ENCODE measurements around the gene KCTD21.
A peak's percentile ranks its signal among the peaks of the same experiment; 100 is the strongest.

KCTD21 gene

DNA sequence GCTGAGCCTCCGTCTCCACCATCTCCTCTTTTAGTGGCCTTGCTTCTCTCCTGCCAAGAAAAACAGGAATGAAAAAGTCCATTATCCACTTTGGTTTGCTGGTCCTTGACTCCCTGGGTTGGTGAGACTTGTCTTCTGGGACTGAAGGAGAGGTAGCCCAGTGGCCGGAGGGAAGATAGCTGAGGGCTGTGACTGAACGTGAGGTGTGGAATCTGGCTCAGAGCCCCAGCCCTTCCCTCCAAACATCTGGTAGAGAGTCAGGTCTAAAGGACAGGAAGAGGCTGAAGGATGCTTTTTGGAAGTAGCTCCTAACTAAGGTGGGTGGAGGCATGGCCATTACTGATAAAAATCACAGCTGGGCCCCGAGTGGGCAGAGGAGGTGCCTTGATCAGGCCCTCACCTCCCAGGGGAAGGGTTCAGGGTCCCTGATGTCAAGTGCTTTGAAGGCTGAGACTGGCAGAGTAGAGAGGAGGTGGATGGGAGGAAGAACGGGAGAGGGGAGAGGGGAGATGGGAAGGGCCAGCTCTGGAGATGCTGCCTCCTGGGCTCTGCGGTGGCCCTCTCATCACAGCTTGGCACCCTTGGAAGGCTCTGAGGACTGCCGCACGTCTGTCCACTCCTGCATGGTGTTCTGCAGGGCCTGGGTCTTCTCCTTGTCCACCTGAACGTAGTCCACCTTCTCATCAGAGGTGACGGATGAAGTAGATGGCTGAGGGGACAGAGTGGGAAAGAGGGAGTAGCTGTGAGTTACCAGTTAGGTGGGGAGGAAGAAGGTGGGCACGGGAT, 30.5 kb upstream of the KCTD21 start:
- no peak for DNase-seq

DNA sequence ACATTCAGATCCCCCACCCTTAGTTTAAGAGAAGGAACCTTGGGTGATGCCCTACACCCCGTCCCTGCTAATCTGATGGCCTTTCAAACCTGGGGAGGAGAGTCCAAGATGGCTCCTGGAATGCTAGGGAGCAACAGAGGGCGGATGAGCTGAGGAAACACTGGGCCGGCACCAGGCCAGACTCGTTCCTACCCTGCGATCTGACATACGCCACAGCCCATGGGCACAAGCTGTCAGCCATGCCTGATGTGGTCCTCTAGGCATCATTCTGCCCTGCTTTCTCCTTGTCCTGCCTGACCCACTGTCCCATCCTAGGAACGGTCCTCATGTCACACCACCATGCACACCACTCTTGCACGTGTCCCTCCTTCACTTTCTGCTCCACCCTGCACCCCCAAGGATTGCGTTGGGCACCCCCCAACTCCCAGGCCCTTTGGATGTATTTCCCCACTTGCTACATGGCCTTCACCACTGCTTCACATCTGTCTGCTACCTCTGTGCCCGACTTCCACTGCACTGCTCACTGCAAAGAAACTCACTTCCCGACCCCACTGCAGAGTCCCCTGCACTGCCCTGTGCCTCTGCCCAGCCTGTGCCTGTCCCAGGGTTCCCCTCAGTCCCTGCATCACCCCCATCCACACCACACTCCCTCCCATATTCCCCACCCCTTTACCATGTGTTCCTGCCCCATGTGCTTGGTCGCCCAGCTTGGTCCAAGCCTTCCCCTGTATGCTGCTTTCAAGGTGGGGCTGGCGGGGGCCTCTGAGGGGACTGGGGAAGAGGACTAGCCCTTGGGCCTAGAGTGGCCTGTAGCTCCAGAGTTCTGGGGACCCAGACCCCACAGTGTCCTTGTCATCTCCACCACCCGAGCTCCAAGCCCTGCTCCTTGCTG, 29.5 kb upstream of the KCTD21 start:
- no peak for DNase-seq

DNA sequence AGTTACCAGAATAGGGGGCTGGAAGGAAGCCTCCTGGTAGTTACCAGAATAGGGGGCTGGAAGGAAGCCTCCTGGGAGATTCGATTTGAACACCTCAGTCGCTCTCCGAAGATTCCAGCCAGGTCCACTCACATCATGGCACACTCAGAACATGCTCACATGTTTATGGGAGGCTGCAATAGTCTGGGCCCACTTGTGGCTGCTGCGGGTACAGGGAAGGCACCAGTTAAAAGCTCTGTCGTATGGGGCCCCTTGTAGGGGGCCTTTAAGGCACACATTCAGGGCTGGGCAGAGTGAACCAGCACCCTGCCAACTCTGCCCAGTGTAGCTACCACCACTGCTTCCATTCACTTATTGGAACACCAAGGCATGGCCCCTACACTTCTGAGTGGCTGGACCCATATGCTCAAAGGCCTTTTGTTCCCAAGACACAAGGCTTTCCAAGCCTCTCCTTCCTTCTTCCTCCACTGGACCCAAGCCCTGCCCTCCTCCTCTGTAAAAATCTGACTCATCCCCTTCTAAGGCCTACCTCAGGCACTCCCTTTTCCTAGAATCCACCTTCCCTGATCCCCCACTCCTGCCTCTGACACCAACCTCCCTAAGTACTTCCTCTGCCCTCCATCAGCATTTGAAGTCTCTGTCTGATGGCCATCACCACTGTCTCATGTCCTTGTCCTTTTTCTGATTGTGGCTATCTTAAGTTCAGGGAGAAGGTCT, 28.3 kb upstream of the KCTD21 start:
- DNase-seq, result no peak

DNA sequence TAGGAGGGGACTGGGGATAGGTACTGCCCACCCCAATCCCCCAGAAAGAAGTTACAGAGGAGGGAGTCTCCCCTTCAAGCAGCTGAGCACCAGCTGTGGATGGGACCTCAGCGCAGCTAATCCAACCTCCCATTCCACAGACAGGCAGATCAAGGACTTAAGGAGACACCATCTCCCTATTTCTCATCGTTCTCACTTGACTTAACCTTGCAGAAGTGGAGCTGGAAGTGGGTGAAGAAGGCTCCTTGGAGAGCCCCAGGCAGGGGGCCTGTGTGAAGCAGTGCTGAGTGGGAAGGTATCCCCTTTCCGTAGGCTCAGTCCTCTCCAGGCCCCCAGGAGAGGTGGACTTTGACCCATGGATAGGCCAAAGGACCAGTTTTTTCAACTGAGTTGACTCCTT, 27.6 kb upstream of the KCTD21 start:
- no peak for DNase-seq

DNA sequence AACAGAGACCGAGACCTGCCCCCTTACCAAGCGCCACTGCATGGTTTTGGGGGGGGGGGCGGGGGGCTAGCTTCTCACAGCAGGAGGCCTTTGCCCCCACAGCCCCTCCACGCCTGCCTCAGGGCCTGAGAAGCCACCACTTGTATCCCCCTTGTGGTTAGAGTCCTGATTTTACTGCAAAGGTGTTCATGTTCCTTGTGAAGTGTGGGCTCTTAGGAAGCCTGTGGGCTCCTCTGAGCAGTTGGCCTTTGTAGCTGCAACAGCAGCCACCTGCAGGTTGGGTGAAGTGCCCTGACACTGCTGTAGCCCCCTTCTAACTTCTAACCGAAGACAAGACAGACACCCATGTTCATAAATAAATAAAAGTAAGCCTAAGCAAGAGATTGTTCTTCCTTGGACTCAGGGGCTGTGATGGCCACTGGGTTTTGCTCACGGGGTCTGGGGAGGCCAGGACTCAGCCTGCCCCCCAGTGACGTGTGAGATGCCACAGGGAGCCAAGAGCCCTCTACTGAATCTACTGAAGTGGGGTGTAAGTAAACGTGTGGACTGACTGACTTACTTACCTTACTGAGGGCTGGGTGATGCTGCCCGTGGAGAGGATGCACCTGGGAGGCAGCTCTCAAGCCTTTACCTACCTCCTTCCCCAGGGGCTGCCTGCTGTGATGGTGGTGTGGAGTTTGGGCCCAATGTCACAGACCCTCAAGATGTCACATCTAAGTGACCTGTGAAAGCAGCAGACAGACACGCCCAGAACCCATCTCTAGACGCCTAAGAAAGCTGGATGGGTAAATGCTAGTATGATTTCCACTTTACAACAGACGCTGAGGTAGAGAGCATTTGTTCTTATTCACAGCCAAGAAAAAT, 26.1 kb upstream of the KCTD21 start:
- no peak for DNase-seq

DNA sequence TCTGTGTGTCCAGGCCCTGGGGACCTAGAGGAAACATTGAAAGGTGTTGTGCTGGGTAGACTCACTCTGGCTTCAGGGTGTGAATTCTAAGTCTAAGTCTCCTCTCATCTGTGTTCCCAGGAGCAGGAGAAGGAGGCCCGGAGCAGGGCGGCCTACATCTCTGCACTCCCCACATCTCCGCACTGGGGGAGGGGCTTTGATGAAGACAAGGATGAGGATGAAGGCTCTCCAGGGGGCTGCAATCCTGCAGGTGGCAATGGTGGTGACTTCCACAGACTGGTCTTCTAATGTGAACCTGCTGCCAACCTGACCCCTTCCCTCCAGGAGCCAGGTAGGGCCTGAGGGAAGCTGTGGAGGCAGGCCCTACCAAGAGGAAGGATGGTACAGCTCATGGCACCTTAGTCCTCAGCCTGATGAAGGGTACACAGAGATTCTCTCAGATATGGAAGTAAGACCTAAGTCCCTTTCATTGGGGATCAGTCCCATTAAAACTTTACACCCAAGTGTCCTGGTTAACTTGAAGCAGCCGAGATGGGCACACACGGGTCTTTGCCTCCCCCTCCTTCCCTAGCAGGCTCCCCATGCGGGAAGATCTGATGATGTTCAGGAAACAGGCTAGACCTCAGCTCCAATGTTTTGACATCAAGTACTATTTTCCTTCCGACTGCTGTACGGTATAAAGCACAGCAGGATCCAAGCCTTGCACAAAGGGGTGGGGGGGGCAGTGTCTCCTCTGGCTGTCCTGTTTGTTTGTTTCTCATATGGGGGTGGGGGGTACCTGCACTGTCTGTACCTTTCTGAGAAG, 25.3 kb upstream of the KCTD21 start:
- DNase-seq, result no peak

DNA sequence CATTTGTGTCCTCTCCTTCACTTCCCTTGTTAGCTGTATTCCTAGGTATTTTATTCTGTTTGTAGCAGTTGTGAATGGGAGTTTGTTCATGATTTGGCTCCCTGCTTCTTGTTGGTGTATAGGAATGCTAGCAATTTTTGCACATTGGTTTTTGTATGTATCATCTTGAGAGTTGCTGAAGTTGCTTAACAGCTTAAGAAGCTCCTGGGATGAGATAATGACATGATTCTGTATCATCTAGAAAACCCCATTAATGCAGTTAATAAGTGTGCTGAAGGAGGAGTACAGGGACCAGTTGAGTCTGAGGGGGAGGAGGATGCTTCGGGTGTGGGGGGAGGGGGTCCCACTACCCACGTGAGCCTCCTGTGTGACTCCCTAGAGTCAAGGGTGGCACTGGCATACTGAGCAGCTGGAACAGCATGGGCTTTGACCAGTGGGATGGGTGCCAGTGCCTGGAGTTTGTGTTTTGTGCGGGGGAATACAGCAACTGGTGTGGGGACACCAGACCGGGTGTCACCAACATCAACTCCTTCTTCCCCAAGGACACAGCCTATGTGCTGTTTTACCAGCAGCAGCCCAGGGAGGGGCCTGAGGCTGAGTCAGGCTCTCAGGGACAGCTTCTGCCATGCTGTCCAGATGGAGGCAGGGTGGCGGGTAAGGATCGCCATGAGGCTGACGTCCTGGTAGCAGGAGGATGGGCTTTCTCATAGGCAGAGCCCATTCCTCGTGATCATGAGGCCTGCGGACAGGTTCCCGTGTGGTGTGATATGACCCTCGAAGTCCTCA, 24.4 kb upstream of the KCTD21 start:
- no peak for DNase-seq

DNA sequence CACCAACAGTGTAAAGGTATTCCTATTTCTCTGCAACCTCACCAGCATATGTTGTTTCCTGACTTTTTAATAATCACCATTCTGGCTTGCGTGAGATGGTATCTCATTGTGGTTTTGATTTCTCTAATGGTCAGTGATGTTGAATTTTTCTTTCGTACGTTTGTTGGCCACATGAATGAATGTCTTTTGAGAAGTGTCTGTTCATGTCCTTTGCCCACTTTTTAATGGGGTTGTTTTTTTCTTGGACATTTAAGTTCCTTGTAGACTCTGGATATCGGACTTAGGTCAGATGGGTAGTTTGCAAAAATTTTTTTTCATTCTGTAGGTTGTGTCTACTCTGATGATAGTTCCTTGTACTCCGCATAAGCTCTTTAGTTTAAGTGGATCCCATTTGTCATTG, 23.1 kb upstream of the KCTD21 start:
- no peak for DNase-seq

DNA sequence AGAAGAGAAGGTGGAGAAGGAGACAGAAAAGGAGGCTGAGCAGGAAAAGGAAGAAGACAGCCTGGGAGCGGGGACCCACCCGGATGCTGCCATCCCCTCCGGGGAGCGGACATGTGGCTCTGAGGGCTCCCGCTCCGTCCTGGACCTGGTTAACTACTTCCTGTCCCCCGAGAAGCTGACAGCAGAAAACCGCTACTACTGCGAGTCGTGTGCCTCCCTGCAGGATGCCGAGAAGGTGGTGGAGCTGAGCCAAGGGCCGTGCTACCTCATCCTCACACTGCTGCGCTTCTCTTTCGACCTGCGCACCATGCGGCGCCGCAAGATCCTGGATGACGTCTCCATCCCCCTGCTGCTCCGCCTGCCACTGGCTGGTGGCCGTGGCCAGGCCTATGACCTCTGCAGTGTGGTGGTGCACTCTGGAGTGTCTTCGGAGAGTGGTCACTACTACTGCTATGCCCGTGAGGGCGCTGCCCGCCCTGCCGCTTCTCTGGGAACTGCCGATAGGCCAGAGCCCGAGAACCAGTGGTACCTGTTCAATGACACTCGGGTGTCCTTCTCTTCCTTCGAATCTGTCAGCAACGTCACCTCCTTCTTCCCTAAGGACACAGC, 21.7 kb upstream of the KCTD21 start:
- DNase-seq, result no peak

DNA sequence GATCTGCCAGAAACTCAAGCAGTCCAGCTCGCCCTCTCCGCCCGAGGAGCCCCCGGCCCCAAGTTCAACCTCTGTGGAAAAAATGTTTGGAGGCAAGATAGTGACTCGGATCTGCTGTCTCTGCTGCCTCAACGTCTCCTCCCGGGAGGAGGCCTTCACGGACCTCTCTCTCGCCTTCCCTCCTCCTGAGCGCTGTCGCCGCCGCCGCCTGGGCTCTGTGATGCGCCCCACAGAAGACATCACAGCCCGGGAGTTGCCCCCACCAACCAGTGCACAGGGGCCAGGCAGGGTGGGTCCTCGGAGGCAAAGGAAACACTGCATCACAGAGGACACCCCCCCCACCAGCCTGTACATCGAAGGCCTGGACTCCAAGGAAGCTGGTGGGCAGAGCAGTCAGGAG, 21.1 kb upstream of the KCTD21 start:
- no peak for DNase-seq

DNA sequence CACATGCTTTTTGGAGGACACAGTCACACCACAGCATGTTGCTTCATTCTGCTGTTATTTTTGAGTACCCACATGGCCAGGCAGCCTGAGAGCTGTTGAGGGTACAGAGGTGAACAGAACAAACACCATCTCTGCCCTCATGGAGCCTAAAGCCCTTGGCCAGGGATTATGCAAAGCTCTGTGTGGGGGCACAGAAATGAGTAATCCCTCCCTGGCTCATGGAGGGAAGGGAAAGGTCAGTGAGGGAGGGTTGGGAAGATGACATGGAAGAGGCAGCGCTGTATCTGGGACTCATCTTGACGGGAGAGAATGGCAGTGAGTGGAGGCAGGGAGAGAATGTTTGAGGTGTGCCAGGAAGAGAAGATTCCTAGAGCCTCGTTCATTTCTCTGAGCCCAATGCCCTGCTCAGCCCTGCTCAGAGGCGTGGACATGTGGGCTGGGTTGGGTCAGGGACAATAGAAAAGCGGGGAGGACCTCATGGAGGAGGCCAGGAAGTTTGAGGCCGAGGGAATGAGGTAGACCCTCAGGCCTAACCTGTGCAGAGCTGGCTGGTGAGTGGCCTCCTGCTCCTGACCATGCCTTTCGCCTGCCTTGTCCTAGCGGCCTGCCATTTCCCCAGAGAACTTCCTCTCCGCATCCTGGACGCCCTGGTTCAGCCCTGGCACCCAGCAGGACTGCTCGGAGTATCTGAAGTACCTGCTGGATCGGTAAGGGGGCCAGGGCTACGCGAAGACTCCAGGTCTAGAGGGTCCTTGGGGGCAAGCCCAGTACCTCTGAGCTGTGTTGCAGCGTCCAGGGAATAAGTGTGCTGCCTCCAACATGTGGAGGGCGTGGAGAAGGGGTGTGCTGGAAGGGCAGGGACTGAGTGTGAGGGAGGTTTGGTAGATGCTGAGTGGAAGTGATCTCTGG, 20.1 kb upstream of the KCTD21 start:
- no peak for DNase-seq

DNA sequence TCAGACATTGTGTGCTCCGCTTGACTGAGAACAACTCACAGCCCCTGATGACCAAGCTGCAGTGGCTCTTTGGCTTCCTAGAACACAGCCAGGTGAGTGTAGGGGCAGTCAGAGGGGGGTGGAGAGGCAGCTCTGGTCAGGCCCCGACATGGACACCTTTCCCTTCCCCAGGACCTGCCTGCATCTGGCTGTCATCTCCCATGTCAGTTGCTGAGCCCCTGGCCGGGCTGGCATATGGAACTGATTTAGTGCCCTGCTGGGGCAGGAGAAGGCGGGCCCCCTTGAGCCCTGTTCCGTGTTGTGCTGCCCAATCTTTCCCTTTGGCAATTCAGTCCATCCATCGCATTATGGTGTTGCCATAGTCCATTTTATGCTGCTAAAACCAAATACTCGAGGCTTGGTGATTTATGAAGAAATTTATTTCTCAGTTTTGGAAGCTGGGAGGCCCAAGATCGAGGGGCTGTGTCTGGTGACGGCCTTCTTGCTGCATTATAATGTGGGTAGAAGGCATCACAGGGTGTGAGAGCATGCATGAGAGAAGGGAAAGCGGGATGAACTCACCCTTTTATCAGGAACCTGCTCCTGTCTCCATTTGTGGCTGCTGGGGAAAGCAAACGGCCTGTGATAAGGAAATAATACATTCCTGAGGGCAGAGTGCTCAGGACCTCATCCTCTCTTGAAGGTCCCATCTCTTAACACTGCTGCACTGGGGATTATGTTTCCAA, 19.3 kb upstream of the KCTD21 start:
- no peak for DNase-seq

DNA sequence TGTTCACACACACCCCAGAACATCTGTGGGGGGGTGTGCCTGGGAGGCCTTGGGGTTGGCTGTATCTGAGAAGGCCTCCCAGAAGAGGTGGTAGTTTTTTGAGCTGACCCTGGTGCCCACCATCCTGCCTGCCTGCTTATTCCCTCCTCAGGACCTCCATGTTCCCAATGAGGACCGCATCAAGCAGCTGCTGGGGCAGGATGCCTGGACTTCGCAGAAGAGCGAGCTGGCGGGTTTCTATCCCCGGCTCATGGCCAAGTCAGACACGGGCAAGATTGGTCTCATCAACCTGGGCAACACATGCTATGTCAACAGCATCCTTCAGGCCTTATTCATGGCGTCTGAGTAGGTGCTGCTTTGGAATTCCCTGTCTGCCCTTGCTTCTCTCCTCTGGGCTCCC, 17.3 kb upstream of the KCTD21 start:
- no peak for DNase-seq

DNA sequence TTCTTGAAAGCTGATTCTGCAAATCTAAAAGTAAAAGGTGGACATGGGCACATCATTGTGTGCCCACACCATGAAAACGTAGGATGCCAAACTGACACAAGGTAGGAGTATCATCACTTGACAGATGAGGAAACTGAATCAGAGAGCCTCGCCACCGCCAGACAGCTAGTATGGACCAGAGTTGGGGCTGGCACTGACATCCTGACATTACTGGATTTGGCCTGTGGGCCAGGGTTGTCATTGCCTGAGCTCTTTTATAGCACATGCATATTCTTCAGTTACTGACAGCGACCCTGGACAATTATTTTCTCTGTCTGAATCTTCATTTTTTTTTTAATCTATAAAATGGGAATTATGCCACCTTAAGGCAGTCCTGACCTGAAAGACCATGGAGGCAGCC, 16.8 kb upstream of the KCTD21 start:
- DNase-seq, result no peak

DNA sequence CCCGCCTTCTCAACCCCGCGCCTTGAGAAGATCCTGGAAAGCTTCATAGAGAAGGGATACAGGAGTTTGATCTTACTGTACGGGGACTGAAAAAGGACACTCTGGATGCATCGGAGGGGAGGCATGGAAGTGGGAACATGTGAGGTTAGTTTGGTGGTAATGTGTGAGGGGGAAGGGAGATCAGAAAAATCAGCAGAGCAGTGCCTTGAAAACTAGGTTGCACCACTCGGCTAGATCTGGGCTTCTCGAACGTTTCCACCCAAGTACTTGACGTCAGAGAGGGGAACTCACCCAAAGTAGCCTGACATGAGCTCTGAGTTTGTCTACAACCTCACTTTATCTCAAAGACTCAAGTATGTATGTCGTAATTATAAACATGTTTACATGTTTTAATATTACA, 14.8 kb upstream of the KCTD21 start:
- DNase-seq, result no peak

DNA sequence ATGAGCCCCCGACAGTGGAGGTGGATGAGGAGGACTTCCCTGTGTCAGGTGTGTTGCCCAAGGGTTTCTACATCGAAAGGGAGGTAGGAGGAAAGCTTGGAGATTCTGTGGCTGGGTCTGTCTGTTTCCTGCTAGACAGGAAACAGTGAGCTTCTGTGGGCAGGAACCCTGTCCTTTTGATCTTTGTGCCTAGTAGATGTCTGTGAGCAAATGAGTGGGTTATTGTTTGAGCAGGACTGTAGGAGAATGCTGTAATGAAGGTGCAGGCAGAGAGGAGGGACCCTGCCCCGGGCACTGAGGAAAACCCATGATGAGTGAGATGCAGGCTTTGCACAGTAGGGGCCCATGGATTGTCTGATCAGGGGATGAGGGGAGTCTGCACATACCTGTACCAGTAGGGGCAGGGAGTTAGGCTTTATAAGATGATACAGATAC, 14.3 kb upstream of the KCTD21 start:
- DNase-seq, result peak in 1 of 2 donors; percentile 91

DNA sequence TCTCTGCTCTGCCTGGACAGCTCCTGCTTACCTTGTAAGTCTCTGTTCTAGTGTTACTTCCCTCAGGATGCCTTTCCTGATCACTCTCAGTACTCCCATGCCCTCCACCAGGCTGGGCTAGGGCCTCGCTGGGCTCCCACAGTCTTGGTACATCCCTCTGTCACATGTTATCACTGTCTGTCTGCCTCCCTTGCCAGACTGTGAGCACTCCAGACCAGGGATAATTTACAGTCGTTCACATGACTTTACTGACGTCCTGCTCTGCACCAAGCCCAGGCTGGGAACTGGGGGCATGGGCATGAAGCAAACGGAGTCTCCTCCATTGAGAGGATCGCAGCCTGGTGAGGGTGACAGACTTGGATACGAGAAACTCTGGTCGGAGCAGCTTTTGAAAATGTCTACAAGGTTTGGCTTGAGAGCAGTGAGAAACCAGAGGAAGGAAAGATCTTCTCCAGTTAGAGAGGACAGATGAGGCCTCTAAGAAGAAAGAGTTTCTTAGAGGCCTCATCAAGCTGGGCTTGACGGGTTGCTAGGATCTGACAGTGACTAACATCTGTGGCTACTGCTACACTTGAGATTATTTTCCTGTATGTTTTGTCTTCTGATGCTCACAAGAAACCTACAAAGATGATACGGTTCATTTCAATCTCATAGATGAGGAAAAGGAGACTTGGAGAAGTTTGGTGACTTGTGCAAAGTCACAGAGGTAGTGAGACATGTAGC, 12.8 kb upstream of the KCTD21 start:
- DNase-seq, result no peak

DNA sequence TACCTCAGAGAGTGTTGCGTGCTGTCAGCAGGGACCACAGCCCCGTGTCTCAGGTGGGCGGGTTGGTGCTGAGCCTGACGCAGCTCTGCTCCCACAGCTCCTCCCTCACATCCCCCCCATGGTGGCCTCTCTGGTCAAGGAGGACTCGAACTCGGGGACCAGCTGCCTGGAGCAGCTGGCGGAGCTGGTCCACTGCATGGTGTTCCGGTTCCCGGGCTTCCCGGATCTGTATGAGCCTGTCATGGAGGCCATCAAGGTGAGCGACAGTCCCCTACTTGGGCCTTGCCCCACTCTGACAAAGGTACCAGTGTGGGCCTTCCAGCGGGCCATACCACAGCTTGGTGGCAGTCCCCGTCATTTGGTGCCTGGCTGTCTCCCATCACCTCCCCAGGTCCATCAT, 12.1 kb upstream of the KCTD21 start:
- no peak for DNase-seq

Data from bone marrow (tissue), 2 donors.